H1 (cell line): ENCODE results near the gene TCF7L2. TPM values are rescaled to one million over a fixed set of nuclear protein-coding genes. Genes with fewer than 3 reads are reported as not detected.

ENCODE experiments used
- CTCF ChIA-PET: fragments of 300-600 bp; sonication (Branson Sonifier 250); formaldehyde crosslinking; loops from one replicate; lab custom pipeline; 2021; ENCODE audit not compliant: partially characterized antibody; lab: Charles Lee
- POLR2A ChIA-PET: fragments of 300-600 bp; sonication (Branson Sonifier 250); formaldehyde crosslinking; loops from one replicate; lab custom pipeline; 2021; ENCODE audit warnings: inconsistent platforms; ENCODE audit not compliant: partially characterized antibody; lab: Charles Lee
- DNase-seq, 2 experiments: peaks; one replicate each; pipeline versions ENCODE4 v3.0.0 to v3.0.0-alpha.2; 2010 to 2022; ENCODE audit warnings: low spot score in 2 of 2, low read depth in 1 of 2, mixed read lengths in 1 of 2
- FAIRE-seq: peaks from 2 replicates; lab custom pipeline; 2011; peaks lifted over from hg19 to GRCh38; lab: Jason Lieb, UNC
- H2AFZ ChIP-seq: 2 replicates; pipeline ENCODE4 v1.8.1; 2012; ENCODE audit warnings: low read length, inconsistent platforms
- H2AK5ac ChIP-seq: 2 replicates; pipeline ENCODE4 v1.6.1; 2013; ENCODE audit warnings: low read depth, low read length
- H2BK120ac ChIP-seq: replicated peaks from 2 replicates; pipeline ENCODE3; 2013; ENCODE audit warnings: low read depth, low read length, inconsistent platforms
- H2BK12ac ChIP-seq: 2 replicates; pipeline ENCODE4 v1.6.1; 2013; ENCODE audit warnings: low read depth, low read length
- H2BK15ac ChIP-seq: 2 replicates; pipeline ENCODE4 v1.6.1; 2013; ENCODE audit warnings: low read length
- H2BK20ac ChIP-seq: 2 replicates; pipeline ENCODE4 v1.6.1; 2013; ENCODE audit warnings: low read length
- H2BK5ac ChIP-seq: 2 replicates; pipeline ENCODE4 v1.6.1; 2013; ENCODE audit warnings: low read depth, low read length
- H3K14ac ChIP-seq: 2 replicates; pipeline ENCODE4 v1.6.1; 2013; ENCODE audit warnings: inconsistent platforms; ENCODE audit not compliant: insufficient read length
- H3K18ac ChIP-seq: 2 replicates; pipeline ENCODE4 v1.6.1; 2013; ENCODE audit warnings: low read length; ENCODE audit errors: extremely low read depth
- H3K23ac ChIP-seq: 2 replicates; pipeline ENCODE4 v1.6.1; 2013; ENCODE audit warnings: inconsistent platforms; ENCODE audit not compliant: insufficient read length
- H3K23me2 ChIP-seq: 2 replicates; pipeline ENCODE4 v1.6.1; 2013; ENCODE audit warnings: low read depth, low read length
- H3K27ac ChIP-seq: 2 replicates; pipeline ENCODE4 v1.6.1; 2011; ENCODE audit warnings: low read depth, low read length, inconsistent platforms
- H3K27me3 ChIP-seq, 4 experiments: replicated peaks in 1 of 4; 1 replicate in 1 of 4; 2 replicates in 3 of 4; pipeline versions ENCODE4 v1.6.1 to v1.8.1; 2011 to 2013; ENCODE audit warnings: low read length in 3 of 4, mild to moderate bottlenecking in 3 of 4, inconsistent platforms in 2 of 4, mixed read lengths in 2 of 4, moderate library complexity in 1 of 4; ENCODE audit not compliant: control insufficient read depth in 3 of 4, insufficient read depth in 3 of 4; ENCODE audit errors: extremely low read depth in 1 of 4
- H3K36me3 ChIP-seq, 4 experiments: 2 replicates each; pipeline versions ENCODE4 v1.6.1 to v1.8.1; 2011 to 2013; ENCODE audit warnings: mild to moderate bottlenecking in 4 of 4, low read length in 3 of 4, moderate library complexity in 2 of 4, control low read depth in 1 of 4, inconsistent platforms in 1 of 4; ENCODE audit not compliant: insufficient read depth in 4 of 4, control insufficient read depth in 2 of 4
- H3K4ac ChIP-seq: replicated peaks from 2 replicates; pipeline ENCODE3; 2013; ENCODE audit warnings: low read length, low read depth, mixed read lengths, inconsistent platforms; ENCODE audit not compliant: insufficient read length
- H3K4me1 ChIP-seq, 4 experiments: replicated peaks in 1 of 4; 1 replicate in 1 of 4; 2 replicates in 3 of 4; pipeline versions ENCODE4 v1.6.1 to v1.8.1; 2011 to 2013; ENCODE audit warnings: low read length in 3 of 4, inconsistent platforms in 2 of 4, mixed read lengths in 1 of 4; ENCODE audit not compliant: insufficient read depth in 4 of 4, control insufficient read depth in 3 of 4
- H3K4me2 ChIP-seq, 2 experiments: 2 replicates each; pipeline versions ENCODE4 v1.6.1 to v1.8.1; 2011 to 2013; ENCODE audit warnings: low read depth in 2 of 2, low read length in 2 of 2, control low read depth in 1 of 2, inconsistent platforms in 1 of 2, mild to moderate bottlenecking in 1 of 2; ENCODE audit not compliant: insufficient read depth in 1 of 2
- H3K4me3 ChIP-seq, 4 experiments: fragments of 200-600, 300-600 bp in 1 of 4; sonication (generic), shearing (Covaris generic), sonication (Bioruptor Twin) in 1 of 4; 2 replicates each; pipeline versions ENCODE4 v1.5.1 to v1.8.1; 2011 to 2016; ENCODE audit warnings: low read length in 4 of 4, low read depth in 3 of 4, control low read depth in 2 of 4, inconsistent platforms in 2 of 4, mild to moderate bottlenecking in 2 of 4, mixed read lengths in 1 of 4, moderate library complexity in 1 of 4; ENCODE audit not compliant: insufficient read depth in 2 of 4; ENCODE audit errors: extremely low read depth in 1 of 4
- H3K56ac ChIP-seq: replicated peaks from 2 replicates; pipeline ENCODE3; 2013; ENCODE audit warnings: low read depth, mild to moderate bottlenecking, mixed read lengths, low read length, inconsistent platforms; ENCODE audit not compliant: insufficient read length
- H3K79me1 ChIP-seq: 2 replicates; pipeline ENCODE4 v1.6.1; 2013; ENCODE audit warnings: low read depth, low read length, control low read depth
- H3K79me2 ChIP-seq, 2 experiments: 2 replicates each; pipeline versions ENCODE4 v1.6.1 to v1.8.1; 2012 to 2013; ENCODE audit warnings: low read length in 2 of 2, mild to moderate bottlenecking in 2 of 2, inconsistent platforms in 1 of 2; ENCODE audit not compliant: insufficient read depth in 2 of 2, control insufficient read depth in 1 of 2
- H3K9ac ChIP-seq, 4 experiments: replicated peaks in 1 of 4; 1 replicate in 1 of 4; 2 replicates in 3 of 4; pipeline versions ENCODE4 v1.6.1 to v1.8.1; 2011 to 2013; ENCODE audit warnings: low read depth in 3 of 4, low read length in 3 of 4, control low read depth in 2 of 4, mild to moderate bottlenecking in 2 of 4, moderate library complexity in 2 of 4, inconsistent platforms in 1 of 4; ENCODE audit errors: extremely low read depth in 1 of 4
- H3K9me3 ChIP-seq, 2 experiments: 2 replicates each; pipeline versions ENCODE4 v1.6.1 to v1.8.1; 2012 to 2013; ENCODE audit warnings: mild to moderate bottlenecking in 2 of 2, moderate library complexity in 2 of 2, control low read depth in 1 of 2, inconsistent platforms in 1 of 2, low read depth in 1 of 2, low read length in 1 of 2, mixed read lengths in 1 of 2; ENCODE audit not compliant: insufficient read depth in 2 of 2
- H4K20me1 ChIP-seq, 2 experiments: replicated peaks in 1 of 2; 2 replicates each; pipeline versions ENCODE3 to v1.8.1; 2011 to 2013; ENCODE audit warnings: inconsistent platforms in 2 of 2, low read length in 2 of 2, mild to moderate bottlenecking in 1 of 2; ENCODE audit not compliant: insufficient read depth in 2 of 2, control insufficient read depth in 1 of 2
- H4K5ac ChIP-seq: 2 replicates; pipeline ENCODE4 v1.6.1; 2013; ENCODE audit warnings: low read length, low read depth, mixed read lengths, inconsistent platforms; ENCODE audit not compliant: insufficient read length
- H4K8ac ChIP-seq: 2 replicates; pipeline ENCODE4 v1.8.0; 2013; ENCODE audit warnings: mild to moderate bottlenecking, moderate library complexity, low read length, inconsistent platforms; ENCODE audit not compliant: insufficient read depth; ENCODE audit errors: extremely low read depth
- H4K91ac ChIP-seq: replicated peaks from 2 replicates; pipeline ENCODE3; 2013; ENCODE audit warnings: low read length, mixed read lengths, inconsistent platforms; ENCODE audit not compliant: insufficient read length
- ASH2L ChIP-seq: fragments of 200-600, 300-600 bp; sonication (generic); IDR thresholded peaks from one replicate; pipeline ENCODE4 v1.7.1; 2017; ENCODE audit warnings: low read length
- BACH1 ChIP-seq: IDR thresholded peaks from 2 replicates; pipeline ENCODE4 v1.6.1; 2012; ENCODE audit warnings: low read length, improper control_type of control experiment
- CBX5 ChIP-seq: fragments of 300-800, 300-1000 bp; sonication (generic); IDR thresholded peaks from 2 replicates; pipeline ENCODE4 v1.7.1; 2016; ENCODE audit warnings: antibody characterized with exemption, low read length, low read depth
- EGR1 ChIP-seq: IDR thresholded peaks from 2 replicates; pipeline ENCODE4 v1.6.1; 2011; ENCODE audit warnings: low read depth, low read length, borderline replicate concordance
- FOSL1 ChIP-seq: IDR thresholded peaks from 2 replicates; pipeline ENCODE4 v1.6.1; 2011; ENCODE audit warnings: mild to moderate bottlenecking, low read depth, low read length, moderate library complexity; ENCODE audit not compliant: insufficient read depth
- KDM4A ChIP-seq: IDR thresholded peaks from one replicate; pipeline ENCODE4 v1.7.1; 2012; ENCODE audit warnings: low read depth, mild to moderate bottlenecking, moderate library complexity, low read length, inconsistent platforms; ENCODE audit not compliant: severe bottlenecking
- POU5F1 ChIP-seq: IDR thresholded peaks from 2 replicates; pipeline ENCODE4 v1.6.1; 2011; ENCODE audit warnings: low read depth, mild to moderate bottlenecking, low read length, moderate library complexity
- RBBP5 ChIP-seq: IDR thresholded peaks from 2 replicates; pipeline ENCODE4 v1.7.1; 2012; ENCODE audit warnings: low read depth, mild to moderate bottlenecking, inconsistent platforms, low read length, moderate library complexity, borderline replicate concordance
- RFX5 ChIP-seq: IDR thresholded peaks from 2 replicates; pipeline ENCODE4 v1.6.1; 2011; ENCODE audit warnings: low read depth, low read length, improper control_type of control experiment, borderline replicate concordance
- SAP30 ChIP-seq: fragments of 300-600 bp; sonication (generic); IDR thresholded peaks from 2 replicates; pipeline ENCODE4 v1.7.1; 2012; ENCODE audit warnings: low read length, moderate library complexity, mild to moderate bottlenecking, inconsistent platforms; ENCODE audit not compliant: insufficient read depth, insufficient replicate concordance
- SP1 ChIP-seq: IDR thresholded peaks from 2 replicates; pipeline ENCODE4 v1.6.1; 2011; ENCODE audit warnings: low read depth, low read length
- SP2 ChIP-seq: IDR thresholded peaks from 2 replicates; pipeline ENCODE4 v1.6.1; 2012; ENCODE audit warnings: mild to moderate bottlenecking, low read length, inconsistent platforms
- SUZ12 ChIP-seq: fragments of 200-600 bp; sonication (generic); IDR thresholded peaks from 2 replicates; pipeline ENCODE4 v1.6.1; 2012; ENCODE audit warnings: mild to moderate bottlenecking, inconsistent platforms, low read length, moderate library complexity, mixed read lengths
- TCF12 ChIP-seq: IDR thresholded peaks from 2 replicates; pipeline ENCODE4 v1.6.1; 2011; ENCODE audit warnings: low read depth, mild to moderate bottlenecking, low read length
- ZNF274 ChIP-seq: IDR thresholded peaks from 2 replicates; pipeline ENCODE4 v1.7.0; 2012; ENCODE audit warnings: low read length, borderline replicate concordance; ENCODE audit errors: extremely low read depth
- WGBS, 2 experiments: shearing (Covaris generic) in 1 of 2; methylation state at CpG; one replicate each; pipeline versions ENCODE4 v1.1.6 to v1.1.7; 2013 to 2015; ENCODE audit warnings: low lambda C conversion rate in 2 of 2, mixed read lengths in 2 of 2, inconsistent platforms in 1 of 2, low coverage in 1 of 2, missing lambda C conversion rate in 1 of 2; ENCODE audit not compliant: insufficient replicate concordance in 2 of 2, insufficient coverage in 1 of 2, insufficient read length in 1 of 2; ENCODE audit errors: extremely low coverage in 1 of 2, missing lambda C conversion rate in 1 of 2; 5-methylcytosine and 5-hydroxymethylcytosine counted together
- polyA plus RNA-seq, 7 experiments: library from polyadenylated mRNA; depleted of rRNA in 3 of 7; stranded (reverse) in 5 of 7; unstranded in 2 of 7; fragments of >200 nt in 5 of 7; fragments of 200-250 nt in 2 of 7; gene quantifications; 1 replicate in 5 of 7; 2 replicates in 1 of 7; 4 replicates in 1 of 7; pipeline versions ENCODE4 v1.2.1 to v1.2.3, GENCODE V29; 2011 to 2013; ENCODE audit warnings: missing spikeins in 2 of 7, mixed read lengths in 2 of 7
- total RNA-seq: library from RNA; stranded (reverse); fragmentation: NEBNext Ultra II Directional; extraction: Animal tissue kit (Norgen Biotek cat#: 25700); gene quantifications from 2 replicates; pipeline ENCODE4 v1.2.1, GENCODE V29; 2021

TCF7L2 gene
- total and polyA plus RNA-seq, 2 of the 8 experiments (the other 6 are each of a cell fraction or from before 2014, with no cell fraction given), result 33.9 to 67.3 TPM

- no peak overlapping the region for H4K8ac ChIP-seq
- H3K9ac ChIP-seq, result no peak overlapping the region
- POLR2A ChIA-PET, result interaction anchor here (1.2 to 3.2 kb wide), 7 partner anchors 11 to 89 kb away, joined by 3 to 10 read pairs (median 7); no protein-coding TSS in a partner anchor
- no peak overlapping the region for H3K14ac ChIP-seq
- H3K23ac ChIP-seq, result no peak overlapping the region
- H2AK5ac ChIP-seq, result no peak overlapping the region
- H2BK5ac ChIP-seq, result no peak overlapping the region
- peaks cover 2% of the 10 kb centered on the region; the same call in 1 of the 2 replicates for H3K23me2 ChIP-seq
- no peak overlapping the region for H4K91ac ChIP-seq
- H4K5ac ChIP-seq, result no peak overlapping the region
- no peaks in the 10 kb centered on the region for H3K9me3 ChIP-seq
- peaks cover 17 to 99% of the 10 kb centered on the region in 2 experiments for H3K79me2 ChIP-seq
- no peak overlapping the region for H3K4ac ChIP-seq
- H3K27ac ChIP-seq, result no peak overlapping the region
- peaks cover 17% of the 10 kb centered on the region for H3K79me1 ChIP-seq
- peaks cover 0 to 8% (median 4%) of the 10 kb centered on the region in 4 experiments; a peak in 4 of 7 replicates for H3K4me1 ChIP-seq
- peaks cover 15 to 38% of the 10 kb centered on the region in 2 experiments for H4K20me1 ChIP-seq
- DNase-seq (no peak), FAIRE-seq (no peak)
- CTCF ChIA-PET, result interaction anchor here (0.7 to 1.2 kb wide), 4 partner anchors 14 to 208 kb away, joined by 3 to 5 read pairs (median 3); no protein-coding TSS in a partner anchor
- H3K4me2 ChIP-seq, result no peak overlapping the region
- no peaks in the 10 kb centered on the region for H3K27me3 ChIP-seq
- H2BK120ac ChIP-seq, result no peak overlapping the region
- H2BK15ac ChIP-seq, result no peak overlapping the region
- 90% methylated on average over 5 of the region's 5 CpGs; no CpG with 5 or more reads in 1 of the 2 experiments for whole genome bisulfite sequencing, 2 experiments
- H3K18ac ChIP-seq, result no peak overlapping the region
- no peak overlapping the region for H2BK12ac ChIP-seq
- no peak overlapping the region for H2BK20ac ChIP-seq
- peaks cover 8 to 64% (median 21%) of the 10 kb centered on the region in 4 experiments for H3K36me3 ChIP-seq
- no peak overlapping the region for H2AFZ ChIP-seq
- H3K4me3 ChIP-seq, result no peak overlapping the region
- no peak overlapping the region for H3K56ac ChIP-seq
- TF ChIP-seq BACH1 (no peak), SAP30 (no peak), POU5F1 (no peak), SP2 (no peak), EGR1 (no peak), CBX5 (no peak), ZNF274 (no peak), RFX5 (no peak), TCF12 (no peak), SUZ12 (no peak), SP1 (no peak), ASH2L (no peak), KDM4A (no peak), RBBP5 (no peak), FOSL1 (no peak)
These were observed 23.0 kb downstream of the TCF7L2 start for GRCh38 chr10:112973046-112973445.
